ENCODE data around the gene LGR4.
A peak's percentile ranks its signal among the peaks of the same experiment; 100 is the strongest.

Gene LGR4

DNA sequence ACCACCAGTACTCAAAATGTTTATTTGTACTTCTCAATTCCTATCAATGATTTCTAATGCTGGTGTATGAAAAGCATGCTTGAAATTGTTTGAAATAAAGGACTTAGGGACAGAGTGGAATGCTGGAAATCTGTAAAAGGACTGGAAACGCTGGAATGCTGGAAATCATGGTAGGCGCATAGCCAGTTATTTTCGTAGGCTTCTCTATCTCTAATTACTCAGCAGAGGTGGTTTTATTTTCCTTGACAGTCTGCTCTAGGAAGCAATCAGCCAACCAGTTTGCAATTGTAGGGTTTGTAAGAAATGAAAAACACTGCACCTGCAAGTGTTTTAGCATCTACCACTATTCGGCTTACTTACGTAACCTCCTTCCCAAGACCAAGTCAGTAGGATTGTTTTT is 33.2 kb upstream of the LGR4 start:
- peak overlapping the region; percentile 100 for H3K4me3 ChIP-seq (ENCODE audit: low read length)
- peak overlapping the region; percentile 97 for H3K9ac ChIP-seq (ENCODE audit: low read length)
- H3K4me1 ChIP-seq (ENCODE audit: control insufficient read depth, low read depth, low read length): peaks cover 15% of the 10 kb centered on the region
- H3K27ac ChIP-seq (ENCODE audit: low read length): peak overlapping the region; percentile 91
- no peaks in the 10 kb centered on the region for H3K27me3 ChIP-seq (ENCODE audit: control insufficient read depth, insufficient read depth, low read length)
- H3K36me3 ChIP-seq (ENCODE audit: control insufficient read depth, low read depth, low read length): peaks cover 21% of the 10 kb centered on the region
- no peaks in the 10 kb centered on the region for H3K9me3 ChIP-seq (ENCODE audit: control insufficient read depth, low read depth, low read length)

DNA sequence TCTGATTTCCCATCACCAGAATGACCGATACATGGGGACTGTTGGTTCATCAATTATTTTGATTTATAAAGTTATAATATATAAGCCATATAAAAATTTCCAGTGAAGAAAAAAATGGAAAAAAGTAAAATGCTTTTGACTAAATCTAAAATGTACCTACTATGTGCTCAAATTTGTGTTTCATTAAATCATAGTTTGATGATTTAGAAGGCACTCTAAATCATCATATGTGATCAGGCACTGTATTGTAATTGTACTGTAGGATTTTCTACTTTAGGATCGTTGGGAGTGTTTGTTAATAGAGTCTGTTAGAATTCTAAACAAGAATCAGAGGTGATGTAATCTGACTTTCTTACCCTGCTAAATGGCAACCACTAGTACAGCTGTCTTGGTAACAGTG is 31.6 kb upstream of the LGR4 start:
- peaks cover 15% of the 10 kb centered on the region for H3K4me1 ChIP-seq (ENCODE audit: control insufficient read depth, low read depth, low read length)
- H3K27me3 ChIP-seq (ENCODE audit: control insufficient read depth, insufficient read depth, low read length): no peaks in the 10 kb centered on the region
- peaks cover 32% of the 10 kb centered on the region for H3K36me3 ChIP-seq (ENCODE audit: control insufficient read depth, low read depth, low read length)
- H3K4me3 ChIP-seq (ENCODE audit: low read length): no peak overlapping the region
- no peak overlapping the region for H3K27ac ChIP-seq (ENCODE audit: low read length)
- H3K9me3 ChIP-seq (ENCODE audit: control insufficient read depth, low read depth, low read length): no peaks in the 10 kb centered on the region
- no peak overlapping the region for H3K9ac ChIP-seq (ENCODE audit: low read length)

DNA sequence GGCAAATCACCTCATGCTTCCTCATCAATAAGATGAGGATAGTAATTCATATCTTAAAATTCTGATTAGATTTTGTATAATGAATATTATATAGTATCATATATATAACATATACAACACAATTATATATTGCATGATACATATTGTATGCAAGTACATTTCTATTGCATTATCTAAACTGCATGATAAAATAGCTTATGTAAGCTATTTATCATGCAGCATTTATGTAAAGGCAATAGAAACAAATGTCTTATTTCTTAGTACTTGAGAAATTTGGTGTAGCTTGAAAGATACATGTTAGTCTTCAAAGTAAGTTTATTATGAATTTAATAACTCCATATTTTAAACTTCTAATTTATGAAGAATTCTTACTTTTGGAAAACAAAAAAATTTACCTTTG is 28.5 kb upstream of the LGR4 start:
- Histone ChIP-seq H3K27ac (ENCODE audit: low read length) (no peak overlapping the region), H3K4me1 (ENCODE audit: control insufficient read depth, low read depth, low read length) (peaks cover 8% of the 10 kb centered on the region), H3K27me3 (ENCODE audit: control insufficient read depth, insufficient read depth, low read length) (no peaks in the 10 kb centered on the region), H3K9ac (ENCODE audit: low read length) (no peak overlapping the region), H3K9me3 (ENCODE audit: control insufficient read depth, low read depth, low read length) (no peaks in the 10 kb centered on the region), H3K4me3 (ENCODE audit: low read length) (no peak overlapping the region), H3K36me3 (ENCODE audit: control insufficient read depth, low read depth, low read length) (peaks cover 55% of the 10 kb centered on the region)

DNA sequence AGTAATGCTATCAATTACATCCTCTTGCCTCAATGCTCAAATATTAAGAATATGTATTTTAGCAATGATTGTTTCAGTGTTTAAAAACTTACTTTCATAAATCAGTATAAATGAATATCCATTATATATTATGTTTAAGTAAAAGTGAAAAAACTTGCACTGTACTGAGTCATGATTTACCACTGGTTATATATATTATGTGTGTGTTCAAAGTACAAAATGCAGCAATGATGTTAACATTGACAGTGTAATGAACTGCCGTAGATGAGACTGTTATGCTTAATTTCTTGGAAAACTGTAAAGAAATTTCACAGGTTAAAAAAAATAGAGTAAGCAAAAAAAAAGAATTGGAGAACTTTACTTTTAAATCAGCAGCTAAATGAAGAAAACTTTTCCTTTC is 25.3 kb upstream of the LGR4 start:
- Histone ChIP-seq H3K9ac (ENCODE audit: low read length) (no peak overlapping the region), H3K36me3 (ENCODE audit: control insufficient read depth, low read depth, low read length) (peaks cover 64% of the 10 kb centered on the region), H3K4me1 (ENCODE audit: control insufficient read depth, low read depth, low read length) (no peaks in the 10 kb centered on the region), H3K27me3 (ENCODE audit: control insufficient read depth, insufficient read depth, low read length) (no peaks in the 10 kb centered on the region), H3K9me3 (ENCODE audit: control insufficient read depth, low read depth, low read length) (no peaks in the 10 kb centered on the region), H3K27ac (ENCODE audit: low read length) (no peak overlapping the region), H3K4me3 (ENCODE audit: low read length) (no peak overlapping the region)

DNA sequence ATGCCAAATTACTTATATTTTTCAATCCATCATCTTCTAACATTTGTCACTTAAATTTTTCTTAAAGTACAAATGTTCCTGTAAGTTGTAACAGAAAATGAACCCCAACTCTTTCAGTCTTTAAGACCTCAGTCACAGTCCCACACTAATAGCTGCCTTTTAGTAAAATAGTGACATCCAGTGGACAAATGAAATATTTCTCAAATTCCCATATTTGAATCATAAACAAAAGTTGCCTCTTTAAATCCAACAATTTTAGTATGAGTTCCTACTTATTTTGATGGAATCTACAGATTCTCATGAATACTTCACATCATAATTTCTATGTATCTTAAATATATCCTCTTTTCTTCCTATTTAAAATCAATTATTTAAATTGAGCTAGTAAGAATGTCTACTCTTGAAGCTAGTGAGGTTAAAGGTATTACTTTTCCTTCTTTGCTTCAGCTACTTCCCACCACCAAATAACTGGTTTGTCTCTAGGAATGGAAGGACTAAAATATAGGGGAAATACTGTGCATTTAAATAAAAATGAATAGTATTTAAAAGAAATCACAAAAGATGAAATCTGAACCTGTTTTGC is 24.8 kb upstream of the LGR4 start:
- peaks cover 61% of the 10 kb centered on the region for H3K36me3 ChIP-seq (ENCODE audit: control insufficient read depth, low read depth, low read length)
- no peak overlapping the region for H3K9ac ChIP-seq (ENCODE audit: low read length)
- no peaks in the 10 kb centered on the region for H3K4me1 ChIP-seq (ENCODE audit: control insufficient read depth, low read depth, low read length)
- no peaks in the 10 kb centered on the region for H3K9me3 ChIP-seq (ENCODE audit: control insufficient read depth, low read depth, low read length)
- no peak overlapping the region for H3K27ac ChIP-seq (ENCODE audit: low read length)
- no peak overlapping the region for H3K4me3 ChIP-seq (ENCODE audit: low read length)
- no peaks in the 10 kb centered on the region for H3K27me3 ChIP-seq (ENCODE audit: control insufficient read depth, insufficient read depth, low read length)

DNA sequence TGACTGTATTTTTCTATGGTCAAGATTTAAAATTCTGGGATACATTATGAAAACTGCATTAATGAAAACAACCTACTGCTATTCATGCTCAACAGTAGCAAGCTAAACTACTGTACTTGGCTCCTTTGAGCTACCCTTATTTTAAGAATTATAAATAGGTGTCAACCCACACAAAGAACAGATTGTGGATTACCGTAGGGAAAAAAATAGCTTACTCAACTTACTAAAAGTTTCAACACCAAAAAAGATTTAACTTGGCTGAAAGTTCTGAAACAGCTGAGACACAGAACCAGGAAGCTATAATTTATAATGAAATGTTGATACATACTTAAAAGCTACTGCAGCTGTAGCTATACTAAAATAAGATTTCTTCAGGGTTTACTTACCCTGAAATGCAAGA is 23.9 kb upstream of the LGR4 start:
- H3K4me1 ChIP-seq (ENCODE audit: control insufficient read depth, low read depth, low read length): no peaks in the 10 kb centered on the region
- H3K9me3 ChIP-seq (ENCODE audit: control insufficient read depth, low read depth, low read length): no peaks in the 10 kb centered on the region
- H3K27ac ChIP-seq (ENCODE audit: low read length): no peak overlapping the region
- no peak overlapping the region for H3K4me3 ChIP-seq (ENCODE audit: low read length)
- H3K9ac ChIP-seq (ENCODE audit: low read length): no peak overlapping the region
- H3K36me3 ChIP-seq (ENCODE audit: control insufficient read depth, low read depth, low read length): peaks cover 59% of the 10 kb centered on the region
- no peaks in the 10 kb centered on the region for H3K27me3 ChIP-seq (ENCODE audit: control insufficient read depth, insufficient read depth, low read length)

DNA sequence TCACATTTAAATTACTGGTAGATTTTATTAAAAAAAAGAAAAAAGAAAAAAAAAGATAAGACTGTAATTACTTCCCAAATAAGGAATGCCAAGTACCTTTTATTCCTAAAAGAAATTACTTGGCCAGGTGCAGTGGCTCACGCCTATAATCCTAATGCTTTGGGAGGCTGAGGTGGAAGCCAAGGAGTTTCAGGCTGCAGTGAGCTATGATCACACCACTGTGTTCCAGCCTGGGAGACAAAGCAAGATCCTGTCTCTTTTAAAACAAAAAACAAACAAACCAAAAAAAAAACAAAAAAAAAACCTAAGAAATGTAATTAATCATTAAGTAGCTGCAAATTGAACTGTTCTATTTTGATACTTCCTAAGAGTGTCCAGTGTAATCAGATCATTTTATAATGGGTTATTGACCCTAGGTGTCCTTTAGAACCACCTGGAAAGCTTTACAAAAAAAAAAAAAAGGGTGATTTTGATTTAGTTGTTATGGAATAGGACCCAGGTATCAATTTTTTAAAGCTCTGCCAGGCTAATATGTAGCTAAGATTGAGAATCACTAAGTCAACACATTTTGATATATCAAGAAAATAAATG is 23.2 kb upstream of the LGR4 start:
- no peak overlapping the region for H3K4me3 ChIP-seq (ENCODE audit: low read length)
- H3K9me3 ChIP-seq (ENCODE audit: control insufficient read depth, low read depth, low read length): no peaks in the 10 kb centered on the region
- H3K4me1 ChIP-seq (ENCODE audit: control insufficient read depth, low read depth, low read length): no peaks in the 10 kb centered on the region
- no peak overlapping the region for H3K9ac ChIP-seq (ENCODE audit: low read length)
- H3K27ac ChIP-seq (ENCODE audit: low read length): no peak overlapping the region
- peaks cover 55% of the 10 kb centered on the region for H3K36me3 ChIP-seq (ENCODE audit: control insufficient read depth, low read depth, low read length)
- H3K27me3 ChIP-seq (ENCODE audit: control insufficient read depth, insufficient read depth, low read length): no peaks in the 10 kb centered on the region

DNA sequence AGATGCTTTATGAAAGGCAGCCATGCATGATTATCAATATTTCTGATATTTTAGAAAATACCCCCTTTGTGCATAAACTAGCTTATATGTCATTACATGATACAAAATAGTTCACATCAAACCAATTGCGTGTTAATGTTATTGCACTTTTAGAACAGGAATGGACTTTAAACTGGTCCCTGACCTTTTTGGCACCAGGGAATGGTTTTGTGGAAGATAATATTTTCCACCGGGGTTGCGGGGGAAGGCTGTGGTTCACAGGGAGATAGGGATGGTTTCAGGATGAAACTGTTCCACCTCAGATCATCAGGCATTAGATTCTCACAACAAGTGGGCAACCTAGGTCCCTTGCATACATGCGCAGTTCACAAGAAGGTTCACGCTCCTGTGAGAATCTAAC is 16.5 kb upstream of the LGR4 start:
- H3K27me3 ChIP-seq (ENCODE audit: control insufficient read depth, insufficient read depth, low read length): no peaks in the 10 kb centered on the region
- no peaks in the 10 kb centered on the region for H3K4me1 ChIP-seq (ENCODE audit: control insufficient read depth, low read depth, low read length)
- no peak overlapping the region for H3K27ac ChIP-seq (ENCODE audit: low read length)
- no peaks in the 10 kb centered on the region for H3K9me3 ChIP-seq (ENCODE audit: control insufficient read depth, low read depth, low read length)
- H3K4me3 ChIP-seq (ENCODE audit: low read length): no peak overlapping the region
- no peak overlapping the region for H3K9ac ChIP-seq (ENCODE audit: low read length)
- peaks cover 12% of the 10 kb centered on the region for H3K36me3 ChIP-seq (ENCODE audit: control insufficient read depth, low read depth, low read length)

DNA sequence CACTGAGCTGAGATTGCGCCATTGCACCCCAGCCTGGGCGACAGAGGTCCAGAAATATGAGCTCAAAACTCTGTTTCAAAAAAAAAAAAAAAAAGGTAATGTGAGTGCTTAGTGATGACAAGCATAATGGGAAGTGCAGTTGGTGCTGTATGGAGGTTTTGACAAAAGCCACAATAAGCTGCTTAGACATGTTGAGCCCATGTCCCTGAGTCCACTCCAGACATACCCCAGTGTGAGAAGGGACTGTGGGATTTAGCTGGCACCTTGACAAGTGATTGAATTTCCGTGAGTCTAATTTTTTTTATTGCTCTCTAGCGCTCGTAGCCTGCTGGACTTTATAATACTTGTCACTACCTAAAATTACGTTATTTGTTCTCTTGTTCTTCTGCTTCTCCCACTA is 15.1 kb upstream of the LGR4 start:
- peaks cover 10% of the 10 kb centered on the region for H3K36me3 ChIP-seq (ENCODE audit: control insufficient read depth, low read depth, low read length)
- H3K9ac ChIP-seq (ENCODE audit: low read length): no peak overlapping the region
- H3K4me1 ChIP-seq (ENCODE audit: control insufficient read depth, low read depth, low read length): no peaks in the 10 kb centered on the region
- H3K4me3 ChIP-seq (ENCODE audit: low read length): no peak overlapping the region
- no peaks in the 10 kb centered on the region for H3K27me3 ChIP-seq (ENCODE audit: control insufficient read depth, insufficient read depth, low read length)
- no peaks in the 10 kb centered on the region for H3K9me3 ChIP-seq (ENCODE audit: control insufficient read depth, low read depth, low read length)
- no peak overlapping the region for H3K27ac ChIP-seq (ENCODE audit: low read length)

DNA sequence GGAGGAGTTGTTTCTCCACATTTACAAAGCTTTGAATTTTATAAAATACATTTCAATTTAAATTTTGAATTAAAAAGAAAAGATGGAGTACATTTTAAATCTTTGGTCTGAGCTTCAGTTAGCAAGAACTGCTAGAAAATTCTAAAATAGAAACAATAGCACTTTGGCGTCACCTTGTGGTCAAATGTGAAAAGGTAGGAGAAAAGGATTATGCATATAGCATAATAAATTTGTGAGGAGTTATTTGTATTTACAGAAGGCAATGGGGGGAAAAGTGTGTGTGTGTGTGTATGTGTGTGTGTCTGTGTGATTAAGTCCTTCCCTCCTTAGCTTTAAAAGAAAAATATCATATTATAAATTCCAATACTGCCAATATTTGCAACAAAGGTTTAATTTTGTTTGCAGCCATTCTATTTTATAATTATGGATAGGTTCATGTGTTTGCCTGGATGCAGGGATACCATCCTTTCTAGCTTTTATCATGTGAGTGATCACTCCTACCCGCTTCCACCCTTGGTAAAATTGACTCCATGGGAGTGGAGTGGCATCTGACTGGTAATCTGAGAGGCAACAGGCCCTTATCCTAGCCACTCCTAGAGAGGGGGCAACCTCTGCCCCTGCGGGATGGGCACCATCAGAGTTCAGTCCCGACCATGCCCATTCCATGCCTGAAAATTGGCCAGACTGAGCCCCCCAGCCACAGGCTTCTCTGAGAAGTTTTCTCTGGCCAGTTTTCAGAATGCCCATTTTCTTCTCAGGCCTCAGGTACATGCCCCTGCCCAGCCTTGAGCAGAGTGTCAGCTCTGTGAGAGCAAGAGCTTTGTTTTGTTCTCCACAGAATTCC is 13.6 kb upstream of the LGR4 start:
- H3K4me1 ChIP-seq (ENCODE audit: control insufficient read depth, low read depth, low read length): no peaks in the 10 kb centered on the region
- no peak overlapping the region for H3K27ac ChIP-seq (ENCODE audit: low read length)
- no peaks in the 10 kb centered on the region for H3K36me3 ChIP-seq (ENCODE audit: control insufficient read depth, low read depth, low read length)
- H3K27me3 ChIP-seq (ENCODE audit: control insufficient read depth, insufficient read depth, low read length): no peaks in the 10 kb centered on the region
- no peaks in the 10 kb centered on the region for H3K9me3 ChIP-seq (ENCODE audit: control insufficient read depth, low read depth, low read length)
- H3K4me3 ChIP-seq (ENCODE audit: low read length): no peak overlapping the region
- no peak overlapping the region for H3K9ac ChIP-seq (ENCODE audit: low read length)

DNA sequence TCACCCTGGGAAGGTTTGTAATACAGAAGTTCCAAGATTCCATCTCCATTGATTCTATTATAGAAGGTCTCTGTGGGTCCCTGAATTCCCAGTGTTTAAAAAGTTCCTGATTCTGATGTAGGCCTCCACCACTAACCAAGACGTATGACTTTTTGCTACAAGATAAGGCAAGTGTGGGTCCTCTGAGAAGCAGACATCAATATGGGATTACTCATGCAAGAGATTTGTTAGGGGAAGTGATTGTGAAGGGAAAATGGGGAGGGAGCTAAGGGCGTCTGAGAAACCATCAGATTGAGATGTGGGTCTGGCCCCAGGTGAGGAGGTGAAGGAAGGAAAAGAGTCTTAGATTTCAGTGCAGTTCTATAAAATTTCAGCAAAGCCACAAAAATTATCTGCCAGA is 10.2 kb upstream of the LGR4 start:
- Histone ChIP-seq H3K4me1 (ENCODE audit: control insufficient read depth, low read depth, low read length) (no peaks in the 10 kb centered on the region), H3K27me3 (ENCODE audit: control insufficient read depth, insufficient read depth, low read length) (no peaks in the 10 kb centered on the region), H3K4me3 (ENCODE audit: low read length) (no peak overlapping the region), H3K9ac (ENCODE audit: low read length) (no peak overlapping the region), H3K9me3 (ENCODE audit: control insufficient read depth, low read depth, low read length) (no peaks in the 10 kb centered on the region), H3K36me3 (ENCODE audit: control insufficient read depth, low read depth, low read length) (no peaks in the 10 kb centered on the region), H3K27ac (ENCODE audit: low read length) (no peak overlapping the region)

DNA sequence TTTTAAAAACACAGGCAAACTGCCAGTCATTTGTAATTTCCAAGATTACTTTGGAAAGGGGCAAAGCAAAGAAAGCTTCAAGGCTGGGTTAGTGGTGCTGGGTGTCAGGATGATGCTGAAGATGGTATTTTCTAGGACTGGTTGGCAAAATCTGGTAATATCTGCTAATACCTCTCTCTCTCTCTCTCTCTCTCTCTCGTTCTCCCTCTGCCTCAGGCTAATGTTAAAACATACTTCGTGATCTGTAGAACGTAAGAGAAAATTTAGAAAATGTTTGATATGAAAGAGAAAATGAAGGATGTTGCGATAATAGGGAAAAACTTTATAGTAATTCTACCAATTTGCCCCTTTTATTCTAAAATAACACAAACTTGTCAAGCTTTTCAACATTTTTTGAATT is 9.4 kb upstream of the LGR4 start:
- Histone ChIP-seq H3K9me3 (ENCODE audit: control insufficient read depth, low read depth, low read length) (no peaks in the 10 kb centered on the region), H3K27ac (ENCODE audit: low read length) (no peak overlapping the region), H3K27me3 (ENCODE audit: control insufficient read depth, insufficient read depth, low read length) (no peaks in the 10 kb centered on the region), H3K36me3 (ENCODE audit: control insufficient read depth, low read depth, low read length) (no peaks in the 10 kb centered on the region), H3K4me3 (ENCODE audit: low read length) (no peak overlapping the region), H3K9ac (ENCODE audit: low read length) (no peak overlapping the region), H3K4me1 (ENCODE audit: control insufficient read depth, low read depth, low read length) (no peaks in the 10 kb centered on the region)
